Measurements from ENCODE around the gene ETV6. TPM values are rescaled to one million over a fixed set of nuclear protein-coding genes. Genes with fewer than 3 reads are reported as not detected.

ETV6 gene
- total RNA-seq, 1 experiment from 2014 or later = 6.4 TPM

DNA sequence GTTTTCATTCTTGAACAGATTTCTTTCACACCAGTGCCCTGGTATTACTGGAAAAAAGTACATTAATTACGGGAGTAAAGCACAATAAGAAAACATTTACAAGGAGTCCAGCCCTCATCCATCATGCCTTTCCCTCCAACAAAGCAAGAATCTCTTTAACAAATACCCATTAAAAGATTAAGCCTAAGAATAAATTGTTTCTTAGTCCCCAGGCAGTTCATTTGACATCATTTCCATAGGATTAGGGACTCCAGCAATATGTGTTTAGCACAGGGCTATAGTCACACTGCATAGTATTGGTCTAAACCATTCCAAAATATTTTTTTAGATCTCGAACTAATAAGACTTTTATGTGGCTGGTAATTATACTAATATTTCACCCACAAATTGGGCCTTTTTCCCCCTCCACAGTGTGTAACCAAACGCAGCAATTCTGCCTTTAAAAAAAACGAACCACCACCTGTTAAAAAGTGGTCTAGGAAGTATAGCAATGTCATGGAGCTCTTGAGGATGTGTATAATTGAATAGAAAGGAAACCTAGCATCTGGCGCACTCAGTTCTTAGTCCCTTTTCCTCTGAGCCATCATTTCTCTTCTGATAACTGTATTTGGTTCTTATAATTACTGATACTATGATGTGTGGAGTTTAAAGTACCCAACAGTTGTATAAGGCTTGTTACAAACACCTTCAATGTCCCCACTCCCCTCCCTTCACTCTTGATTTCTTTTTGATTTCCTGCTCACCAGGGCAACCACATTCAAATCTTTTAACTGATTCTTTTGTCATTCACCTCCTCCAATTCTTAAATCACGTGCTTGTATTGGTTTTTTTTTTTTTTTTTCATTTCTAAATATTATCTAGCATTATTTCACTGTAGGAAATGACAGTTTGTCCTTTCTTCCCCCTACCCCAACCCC lies 138.7 kb downstream of the ETV6 start:
- in situ Hi-C loops (cut with HindIII; ENCODE audit: low pct_unique_long_range_greater_than_20kb, low sequenced_read_pairs) = no loop called here
- DNase-seq (ENCODE audit: low read depth, low spot score) = no peak

DNA sequence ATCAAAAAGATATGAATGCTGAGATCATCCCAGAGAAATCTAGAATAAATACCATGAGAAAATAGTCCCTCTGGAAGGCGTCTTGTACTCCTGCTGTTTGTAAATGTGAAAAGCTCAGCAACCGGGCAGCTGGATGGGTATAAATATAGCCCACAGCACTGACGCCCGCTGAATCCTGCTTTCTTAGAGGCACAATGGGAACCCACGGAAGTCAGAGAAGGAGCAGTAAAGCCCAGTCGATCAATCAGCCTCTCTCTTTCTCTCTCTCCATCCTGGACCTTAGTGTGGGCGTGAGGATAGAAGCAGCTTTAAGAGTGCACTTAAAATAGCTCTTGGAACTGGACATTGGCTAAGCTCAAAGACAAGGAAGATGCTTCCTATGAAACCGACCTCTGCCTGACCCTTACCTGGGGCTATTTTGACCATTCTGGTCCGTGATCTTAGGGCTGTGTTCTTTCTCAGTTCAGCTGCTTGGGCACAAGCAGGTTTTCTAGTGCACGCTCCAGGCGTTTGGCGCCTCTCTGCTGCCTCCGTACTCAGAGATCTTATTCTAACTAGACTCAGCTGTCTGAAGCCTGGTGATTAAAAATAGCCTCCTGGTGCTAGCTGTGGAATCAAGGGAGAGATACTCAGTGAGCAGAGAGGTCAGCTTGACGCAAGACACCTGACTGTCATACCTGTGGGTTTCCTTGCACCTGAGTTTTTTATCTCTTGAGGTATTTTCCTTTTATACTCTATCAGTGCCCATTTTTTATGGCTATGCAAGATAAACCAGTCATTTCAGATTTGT lies 144.6 kb downstream of the ETV6 start:
- no peak for DNase-seq (ENCODE audit: low read depth, low spot score)
- in situ Hi-C loops (cut with HindIII; ENCODE audit: low pct_unique_long_range_greater_than_20kb, low sequenced_read_pairs) = no loop called here

DNA sequence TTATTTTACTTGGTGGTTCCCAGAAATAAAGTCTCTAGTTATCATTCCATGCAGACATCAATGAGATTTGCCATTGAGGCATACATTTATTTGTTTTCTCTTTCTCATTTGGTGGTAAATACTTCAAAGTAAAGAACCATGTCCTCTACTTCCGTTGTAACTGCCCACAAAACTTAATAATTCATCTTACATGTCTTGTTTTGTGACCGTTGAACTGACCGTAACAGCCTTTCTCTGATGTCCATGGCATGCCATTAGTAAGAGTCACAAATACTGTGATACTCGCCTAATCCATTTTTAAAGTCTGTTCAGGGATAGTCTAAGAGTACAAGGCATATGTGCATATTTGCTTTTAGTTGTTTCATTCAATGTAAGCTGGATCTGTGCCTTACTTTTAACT lies 145.3 kb downstream of the ETV6 start:
- DNase-seq (ENCODE audit: low read depth, low spot score) = no peak
- in situ Hi-C loops (cut with HindIII; ENCODE audit: low pct_unique_long_range_greater_than_20kb, low sequenced_read_pairs) = no loop called here

DNA sequence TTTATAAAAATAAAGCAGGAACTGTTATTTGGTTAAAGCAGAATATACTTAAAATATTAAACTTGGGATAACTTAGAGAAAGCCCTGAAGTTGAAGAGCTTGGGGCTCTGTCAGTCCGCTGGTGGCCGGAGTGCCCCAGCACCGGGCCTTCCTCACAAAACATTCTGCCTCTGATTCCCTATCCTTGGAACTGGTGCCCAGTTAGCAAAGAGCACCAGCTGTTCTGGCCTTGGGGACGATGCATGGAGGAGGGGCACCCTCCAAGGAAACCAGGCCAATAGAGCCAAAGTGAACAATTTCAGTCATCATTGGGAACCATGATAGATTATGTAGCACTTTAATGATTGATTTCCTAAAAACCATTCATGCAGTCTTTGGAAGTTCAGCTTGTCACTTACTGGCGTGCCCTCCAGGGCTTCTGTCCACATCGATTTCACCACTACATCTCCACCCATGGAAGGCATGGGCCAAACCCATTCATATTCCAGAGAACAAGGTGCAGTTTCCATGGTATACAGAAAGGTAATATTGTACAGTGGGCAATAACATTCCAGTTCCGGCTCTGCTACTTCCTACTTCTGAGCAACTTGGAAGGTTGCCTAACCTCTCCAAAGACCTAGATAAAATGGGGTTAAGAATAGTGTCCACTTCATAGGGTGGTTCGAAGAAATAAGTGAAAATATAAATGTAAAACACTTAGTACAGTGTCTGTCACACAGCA lies 145.9 kb downstream of the ETV6 start:
- no peak for DNase-seq (ENCODE audit: low read depth, low spot score)
- in situ Hi-C loops (cut with HindIII; ENCODE audit: low pct_unique_long_range_greater_than_20kb, low sequenced_read_pairs) = no loop called here

DNA sequence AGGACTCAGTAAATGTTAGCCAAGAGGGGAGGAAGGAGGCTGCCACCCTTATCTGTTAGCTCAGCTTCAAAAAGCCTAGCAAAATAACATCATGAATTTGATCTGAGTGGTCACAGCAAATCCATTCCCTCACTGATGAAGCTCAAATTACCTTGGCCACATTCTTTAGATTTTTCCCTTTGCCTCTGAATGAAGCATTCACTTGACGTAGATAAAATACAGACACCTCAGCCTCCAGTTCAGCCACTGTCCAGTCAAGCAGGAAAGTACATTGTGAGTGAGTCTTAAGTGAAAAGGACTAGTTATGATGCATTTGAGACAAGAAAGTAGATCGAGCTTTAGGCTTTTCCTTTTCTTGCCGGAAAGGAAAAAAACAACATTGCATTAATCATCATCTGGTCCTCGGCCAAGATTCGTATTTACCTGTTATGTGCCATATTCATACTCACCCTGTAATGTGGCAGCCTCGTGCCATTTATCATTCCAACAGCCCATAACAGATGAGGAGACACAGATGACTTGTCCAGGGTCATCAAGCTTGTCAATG lies 146.5 kb downstream of the ETV6 start:
- DNase-seq (ENCODE audit: low read depth, low spot score) = no peak
- in situ Hi-C loops (cut with HindIII; ENCODE audit: low pct_unique_long_range_greater_than_20kb, low sequenced_read_pairs) = no loop called here

DNA sequence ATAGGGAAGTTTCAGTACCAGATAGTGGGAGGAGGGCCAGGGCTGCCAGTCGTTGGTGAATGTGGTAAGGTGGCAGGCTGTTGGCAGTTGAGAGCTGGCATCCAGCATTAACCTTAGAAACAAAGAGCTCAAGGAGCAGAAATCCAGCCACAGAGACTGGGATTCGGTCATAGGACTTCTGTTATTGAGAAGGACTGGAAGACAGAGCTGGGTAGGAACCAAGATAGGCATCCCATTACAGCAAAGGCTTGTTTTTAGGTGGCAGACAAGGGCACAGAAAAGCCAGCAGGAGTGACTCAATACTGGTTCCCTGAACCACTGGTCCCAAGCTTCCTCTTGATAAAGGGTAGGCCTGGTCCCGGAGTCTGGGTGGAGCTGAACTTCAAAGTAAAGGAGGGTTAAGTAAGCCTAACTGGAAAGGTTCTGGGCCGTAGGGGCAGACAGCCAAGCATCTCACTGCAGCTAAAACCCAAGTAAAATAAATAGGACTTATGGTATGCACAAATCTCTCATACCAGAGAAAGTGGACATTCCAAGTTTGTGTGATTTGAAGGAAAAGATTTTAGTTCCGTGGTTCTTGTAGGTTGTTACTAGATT lies 147.9 kb downstream of the ETV6 start:
- in situ Hi-C loops (cut with HindIII; ENCODE audit: low pct_unique_long_range_greater_than_20kb, low sequenced_read_pairs) = no loop called here
- no peak for DNase-seq (ENCODE audit: low read depth, low spot score)

DNA sequence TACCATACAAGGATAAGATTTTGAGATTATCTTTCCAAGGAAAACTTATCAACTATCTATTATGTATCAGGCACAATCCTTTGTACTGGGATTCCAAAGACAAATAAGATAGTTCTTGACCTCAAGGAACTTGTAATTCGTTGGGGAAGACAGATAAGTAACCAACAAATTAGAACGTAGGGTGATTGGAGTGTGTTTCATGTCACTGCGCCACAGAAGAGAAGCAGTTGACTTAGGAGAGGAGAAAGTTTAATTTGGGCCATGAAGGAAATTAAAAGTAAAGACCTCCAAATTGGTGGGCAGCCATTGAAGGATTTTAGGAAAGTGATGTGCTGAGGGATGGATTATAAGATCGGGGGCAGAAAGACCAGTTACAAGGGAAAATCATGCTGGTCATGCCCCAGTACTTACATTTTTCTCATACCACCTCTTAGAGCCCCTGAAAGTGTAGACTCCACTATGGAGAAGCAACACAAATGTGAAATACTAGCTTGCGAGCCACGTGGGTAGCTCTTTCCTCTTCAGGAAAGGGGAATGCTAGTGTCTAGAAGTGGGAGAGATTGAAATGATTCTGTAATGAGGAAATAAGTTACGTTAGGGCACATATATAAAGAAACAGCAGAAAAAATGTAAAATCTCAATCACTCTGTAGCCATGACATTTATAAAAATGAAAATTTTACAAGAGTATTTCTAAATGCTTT lies 148.7 kb downstream of the ETV6 start:
- in situ Hi-C loops (cut with HindIII; ENCODE audit: low pct_unique_long_range_greater_than_20kb, low sequenced_read_pairs) = no loop called here
- DNase-seq (ENCODE audit: low read depth, low spot score) = no peak

DNA sequence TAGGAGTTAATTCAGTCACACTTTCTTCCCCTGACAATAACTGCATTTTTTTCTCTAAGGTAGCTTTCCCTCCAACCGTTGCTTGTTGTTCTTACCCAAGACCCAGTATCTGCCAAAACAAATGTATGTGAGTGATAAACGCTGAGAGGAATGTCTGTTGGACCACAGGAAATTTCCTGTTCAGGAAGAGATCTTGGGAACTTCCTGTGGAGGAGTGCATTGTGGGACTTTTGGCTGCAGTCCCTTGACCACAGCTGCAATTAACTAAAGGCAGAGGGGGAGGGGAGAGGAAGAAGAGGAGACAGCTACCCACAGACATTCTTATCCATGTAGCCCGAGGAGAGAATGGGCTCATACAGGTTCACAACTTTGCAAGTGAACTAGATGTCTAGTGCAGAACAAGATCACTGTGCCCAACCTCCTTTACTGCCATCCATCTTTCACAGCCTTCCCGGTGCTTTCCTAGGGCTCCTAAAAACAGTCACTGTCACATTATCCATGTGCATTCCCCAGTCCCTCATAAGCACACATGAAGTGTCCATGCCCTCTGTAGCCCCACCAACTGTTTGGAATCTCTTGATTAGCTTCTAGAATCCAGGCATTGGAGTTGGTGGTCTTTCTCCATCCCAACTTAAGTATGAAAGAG lies 149.5 kb downstream of the ETV6 start:
- in situ Hi-C loops (cut with HindIII; ENCODE audit: low pct_unique_long_range_greater_than_20kb, low sequenced_read_pairs) = no loop called here

DNA sequence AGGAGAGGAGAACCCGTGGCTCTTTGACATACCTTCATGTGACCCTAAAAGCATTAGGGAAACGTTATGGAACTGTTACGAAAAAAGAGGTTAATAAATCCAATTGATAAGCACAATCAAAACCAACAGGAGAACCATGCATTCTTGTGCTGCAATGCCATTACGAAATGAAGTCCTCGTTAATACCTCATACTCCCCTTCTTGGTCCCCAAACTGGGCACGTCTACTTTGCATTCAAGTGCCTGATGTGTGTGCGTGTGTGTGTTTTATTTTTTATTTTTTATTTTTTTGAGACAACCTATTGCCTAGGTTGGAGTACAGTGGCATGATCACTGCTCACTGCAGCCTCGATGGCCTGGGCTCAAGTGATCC lies 150.0 kb downstream of the ETV6 start:
- in situ Hi-C loops (cut with HindIII; ENCODE audit: low pct_unique_long_range_greater_than_20kb, low sequenced_read_pairs) = no loop called here
- no peak for DNase-seq (ENCODE audit: low read depth, low spot score)

More for the DNA sequence above, 149.5 kb downstream of the ETV6 start:
- no peak for DNase-seq (ENCODE audit: low read depth, low spot score)

DNA sequence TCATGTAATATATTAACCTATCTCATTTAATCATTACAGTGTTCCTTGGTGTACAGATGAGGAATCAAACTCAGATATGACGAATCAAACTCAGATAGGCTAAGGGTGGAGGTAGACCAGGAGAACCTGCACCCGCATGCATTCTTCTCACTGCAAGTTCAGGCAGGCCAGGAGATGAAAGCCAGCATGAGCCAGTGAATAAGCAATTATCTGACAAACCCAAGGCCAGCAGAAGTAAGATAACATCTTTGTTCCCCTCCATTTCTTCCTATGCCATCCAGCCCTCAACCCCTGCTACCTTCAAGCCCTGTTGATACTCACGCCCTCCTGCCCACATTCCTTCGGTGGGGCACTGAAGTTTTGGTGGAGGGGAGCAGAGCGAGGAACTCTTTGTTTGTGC lies 152.2 kb downstream of the ETV6 start:
- in situ Hi-C loops (cut with HindIII; ENCODE audit: low pct_unique_long_range_greater_than_20kb, low sequenced_read_pairs) = no loop called here
- DNase-seq (ENCODE audit: low read depth, low spot score) = no peak

DNA sequence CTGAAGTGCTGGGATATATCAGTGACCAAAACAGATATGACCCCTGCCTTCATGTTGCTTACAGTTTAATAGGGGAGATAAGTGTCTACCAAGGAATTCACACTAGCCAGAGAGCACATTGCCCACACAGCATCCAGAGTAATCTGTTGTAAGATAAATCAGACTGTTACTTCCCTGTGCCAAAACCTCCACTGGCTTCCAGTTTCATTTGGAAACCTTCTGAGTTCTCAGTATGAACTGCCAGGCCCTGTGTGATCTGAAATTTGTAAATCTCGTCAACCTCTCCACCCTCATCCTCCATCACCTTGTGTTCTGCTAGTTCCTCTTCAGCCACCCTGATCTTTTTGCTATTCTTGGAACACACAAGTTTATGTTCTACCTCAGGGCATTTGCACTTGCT lies 154.7 kb downstream of the ETV6 start:
- in situ Hi-C loops (cut with HindIII; ENCODE audit: low pct_unique_long_range_greater_than_20kb, low sequenced_read_pairs) = no loop called here
- DNase-seq (ENCODE audit: low read depth, low spot score) = no peak

DNA sequence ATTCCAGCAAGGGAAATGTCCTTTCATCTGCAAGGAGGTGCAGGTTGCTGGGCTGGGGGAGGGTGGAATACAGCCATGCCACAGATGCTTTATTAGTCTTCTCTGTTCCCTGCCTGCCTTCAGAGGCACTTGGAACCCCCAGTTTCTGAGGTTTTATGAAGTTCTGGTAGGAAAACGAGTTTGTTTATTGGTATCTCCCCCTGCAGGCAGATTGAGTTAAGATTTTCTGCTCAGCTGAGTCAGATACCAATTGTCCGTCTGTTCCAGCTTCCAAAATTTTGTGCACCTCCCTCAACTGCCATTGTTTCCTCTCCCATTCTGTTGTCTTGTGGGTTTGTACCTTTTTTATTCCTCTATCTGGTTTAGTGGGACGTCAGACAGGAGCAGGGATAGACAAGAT lies 155.6 kb downstream of the ETV6 start:
- in situ Hi-C loops (cut with HindIII; ENCODE audit: low pct_unique_long_range_greater_than_20kb, low sequenced_read_pairs) = no loop called here
- DNase-seq (ENCODE audit: low read depth, low spot score) = peak; percentile 22

DNA sequence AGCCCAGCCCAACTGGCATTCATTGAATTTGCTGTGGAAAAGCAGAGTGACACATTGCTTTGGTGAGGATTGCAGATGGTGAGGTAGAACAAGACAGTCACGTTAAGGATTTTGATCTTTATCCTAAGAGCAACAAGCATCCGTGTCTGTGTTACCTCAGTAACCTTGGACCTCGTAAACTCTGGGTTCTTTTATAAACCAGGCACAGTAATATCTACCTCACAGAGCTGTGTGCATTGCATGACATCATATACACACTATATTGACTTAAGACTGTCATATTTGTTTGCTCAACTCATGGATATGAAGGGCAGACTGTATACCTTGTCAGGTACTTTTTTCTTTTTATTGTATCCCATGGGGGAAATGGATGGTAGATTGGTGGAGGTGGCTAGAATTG lies 156.2 kb downstream of the ETV6 start:
- in situ Hi-C loops (cut with HindIII; ENCODE audit: low pct_unique_long_range_greater_than_20kb, low sequenced_read_pairs) = no loop called here
- DNase-seq (ENCODE audit: low read depth, low spot score) = no peak

DNA sequence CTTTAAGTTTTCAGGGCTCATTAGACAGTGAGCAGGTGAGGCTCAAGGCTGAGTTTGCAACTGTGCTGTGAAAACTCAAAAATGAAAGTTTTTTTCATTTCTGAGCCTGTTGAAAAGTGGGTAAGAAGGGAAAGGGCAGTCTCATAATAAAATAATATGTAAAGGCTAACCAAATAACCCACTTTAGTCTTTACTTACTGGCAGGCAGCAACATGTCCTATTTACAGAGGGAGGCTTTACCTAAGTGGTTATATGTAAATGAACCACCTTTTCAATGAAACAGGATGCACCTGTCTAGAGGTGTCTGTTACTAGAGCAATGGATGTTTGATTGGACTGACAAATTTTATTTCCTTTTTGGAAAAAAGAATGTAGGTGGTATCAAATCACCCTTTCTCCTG lies 158.0 kb downstream of the ETV6 start:
- no peak for DNase-seq (ENCODE audit: low read depth, low spot score)
- in situ Hi-C loops (cut with HindIII; ENCODE audit: low pct_unique_long_range_greater_than_20kb, low sequenced_read_pairs) = no loop called here

DNA sequence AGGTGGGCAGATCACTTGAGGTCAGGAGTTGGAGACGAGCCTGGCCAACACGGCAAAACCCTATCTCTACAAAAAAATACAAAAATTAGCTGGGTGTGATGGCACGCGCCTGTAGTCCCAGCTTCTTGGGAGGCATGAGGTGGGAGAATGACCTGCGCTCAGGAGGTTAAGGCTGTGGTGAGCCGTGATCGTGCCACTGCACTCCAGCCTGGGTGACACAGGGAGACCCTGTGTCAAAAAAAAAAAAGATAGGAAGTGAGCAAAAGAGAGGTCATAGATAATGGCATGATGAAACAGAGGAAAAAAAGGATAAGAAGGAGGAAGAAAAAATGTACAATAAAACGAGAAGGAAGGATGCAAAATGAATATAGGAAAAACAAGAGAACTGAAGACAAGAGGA lies 159.5 kb downstream of the ETV6 start:
- in situ Hi-C loops (cut with HindIII; ENCODE audit: low pct_unique_long_range_greater_than_20kb, low sequenced_read_pairs) = no loop called here
- no peak for DNase-seq (ENCODE audit: low read depth, low spot score)

DNA sequence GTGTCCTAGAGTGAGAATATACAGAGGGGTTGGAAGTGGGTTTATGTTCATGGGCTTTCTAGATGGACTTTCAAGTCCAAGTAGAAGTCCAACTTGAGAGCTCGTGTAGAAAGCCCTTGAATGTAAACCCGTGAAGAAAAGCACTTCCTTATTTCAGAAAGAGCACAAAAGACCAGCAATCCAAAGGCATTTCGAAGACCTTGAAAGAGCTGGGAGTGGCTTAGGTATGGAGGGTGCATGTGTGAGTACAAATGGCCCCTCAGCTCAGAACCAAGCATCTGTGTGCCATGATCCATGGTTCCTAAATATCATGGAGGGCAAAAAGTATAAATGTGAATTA lies 160.7 kb downstream of the ETV6 start:
- DNase-seq (ENCODE audit: low read depth, low spot score) = no peak
- in situ Hi-C loops (cut with HindIII; ENCODE audit: low pct_unique_long_range_greater_than_20kb, low sequenced_read_pairs) = no loop called here

DNA sequence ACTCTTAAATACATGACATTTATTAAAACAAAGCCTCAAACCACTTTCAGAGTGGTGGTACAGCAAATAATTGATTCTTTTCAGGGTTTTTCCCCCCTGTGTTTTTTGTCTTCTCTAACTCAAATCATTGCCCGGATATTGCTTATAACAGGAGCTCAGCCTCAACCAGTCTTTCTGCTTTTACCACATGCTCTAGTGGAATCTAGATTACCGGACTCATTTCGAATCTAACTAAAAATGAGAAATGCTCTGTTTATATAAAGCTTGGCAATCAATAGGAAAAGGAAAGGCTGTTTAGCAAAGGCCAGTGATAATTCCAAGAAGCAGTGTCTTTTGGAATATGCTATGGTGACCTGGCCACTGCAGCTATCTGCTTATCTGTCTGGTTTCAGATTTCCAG lies 161.5 kb downstream of the ETV6 start:
- in situ Hi-C loops (cut with HindIII; ENCODE audit: low pct_unique_long_range_greater_than_20kb, low sequenced_read_pairs) = no loop called here
- no peak for DNase-seq (ENCODE audit: low read depth, low spot score)
